H1 (cell line): Measurements from ENCODE around the gene MVD. TPM values are rescaled to one million over a fixed set of nuclear protein-coding genes. Genes with fewer than 3 reads are reported as not detected.
A peak's percentile ranks its signal among the peaks of the same experiment; 100 is the strongest.

Source experiments
- CTCF ChIA-PET: fragments of 300-600 bp; sonication (Branson Sonifier 250); formaldehyde crosslinking; loops from one replicate; lab custom pipeline; 2021; ENCODE audit not compliant: partially characterized antibody; lab: Charles Lee
- POLR2A ChIA-PET: fragments of 300-600 bp; sonication (Branson Sonifier 250); formaldehyde crosslinking; loops from one replicate; lab custom pipeline; 2021; ENCODE audit warnings: inconsistent platforms; ENCODE audit not compliant: partially characterized antibody; lab: Charles Lee
- DNase-seq, 2 experiments: peaks; one replicate each; pipeline versions ENCODE4 v3.0.0 to v3.0.0-alpha.2; 2010 to 2022; ENCODE audit warnings: low spot score in 2 of 2, low read depth in 1 of 2, mixed read lengths in 1 of 2
- FAIRE-seq: peaks from 2 replicates; lab custom pipeline; 2011; peaks lifted over from hg19 to GRCh38; lab: Jason Lieb, UNC
- H2AFZ ChIP-seq: 2 replicates; pipeline ENCODE4 v1.8.1; 2012; ENCODE audit warnings: low read length, inconsistent platforms
- H2AK5ac ChIP-seq: 2 replicates; pipeline ENCODE4 v1.6.1; 2013; ENCODE audit warnings: low read depth, low read length
- H2BK120ac ChIP-seq: replicated peaks from 2 replicates; pipeline ENCODE3; 2013; ENCODE audit warnings: low read depth, low read length, inconsistent platforms
- H2BK12ac ChIP-seq: 2 replicates; pipeline ENCODE4 v1.6.1; 2013; ENCODE audit warnings: low read depth, low read length
- H2BK15ac ChIP-seq: 2 replicates; pipeline ENCODE4 v1.6.1; 2013; ENCODE audit warnings: low read length
- H2BK20ac ChIP-seq: 2 replicates; pipeline ENCODE4 v1.6.1; 2013; ENCODE audit warnings: low read length
- H2BK5ac ChIP-seq: 2 replicates; pipeline ENCODE4 v1.6.1; 2013; ENCODE audit warnings: low read depth, low read length
- H3K14ac ChIP-seq: 2 replicates; pipeline ENCODE4 v1.6.1; 2013; ENCODE audit warnings: inconsistent platforms; ENCODE audit not compliant: insufficient read length
- H3K18ac ChIP-seq: 2 replicates; pipeline ENCODE4 v1.6.1; 2013; ENCODE audit warnings: low read length; ENCODE audit errors: extremely low read depth
- H3K23ac ChIP-seq: 2 replicates; pipeline ENCODE4 v1.6.1; 2013; ENCODE audit warnings: inconsistent platforms; ENCODE audit not compliant: insufficient read length
- H3K23me2 ChIP-seq: 2 replicates; pipeline ENCODE4 v1.6.1; 2013; ENCODE audit warnings: low read depth, low read length
- H3K27ac ChIP-seq: 2 replicates; pipeline ENCODE4 v1.6.1; 2011; ENCODE audit warnings: low read depth, low read length, inconsistent platforms
- H3K27me3 ChIP-seq, 4 experiments: replicated peaks in 1 of 4; 1 replicate in 1 of 4; 2 replicates in 3 of 4; pipeline versions ENCODE4 v1.6.1 to v1.8.1; 2011 to 2013; ENCODE audit warnings: low read length in 3 of 4, mild to moderate bottlenecking in 3 of 4, inconsistent platforms in 2 of 4, mixed read lengths in 2 of 4, moderate library complexity in 1 of 4; ENCODE audit not compliant: control insufficient read depth in 3 of 4, insufficient read depth in 3 of 4; ENCODE audit errors: extremely low read depth in 1 of 4
- H3K36me3 ChIP-seq, 4 experiments: 2 replicates each; pipeline versions ENCODE4 v1.6.1 to v1.8.1; 2011 to 2013; ENCODE audit warnings: mild to moderate bottlenecking in 4 of 4, low read length in 3 of 4, moderate library complexity in 2 of 4, control low read depth in 1 of 4, inconsistent platforms in 1 of 4; ENCODE audit not compliant: insufficient read depth in 4 of 4, control insufficient read depth in 2 of 4
- H3K4ac ChIP-seq: replicated peaks from 2 replicates; pipeline ENCODE3; 2013; ENCODE audit warnings: low read length, low read depth, mixed read lengths, inconsistent platforms; ENCODE audit not compliant: insufficient read length
- H3K4me1 ChIP-seq, 4 experiments: replicated peaks in 1 of 4; 1 replicate in 1 of 4; 2 replicates in 3 of 4; pipeline versions ENCODE4 v1.6.1 to v1.8.1; 2011 to 2013; ENCODE audit warnings: low read length in 3 of 4, inconsistent platforms in 2 of 4, mixed read lengths in 1 of 4; ENCODE audit not compliant: insufficient read depth in 4 of 4, control insufficient read depth in 3 of 4
- H3K4me2 ChIP-seq, 2 experiments: 2 replicates each; pipeline versions ENCODE4 v1.6.1 to v1.8.1; 2011 to 2013; ENCODE audit warnings: low read depth in 2 of 2, low read length in 2 of 2, control low read depth in 1 of 2, inconsistent platforms in 1 of 2, mild to moderate bottlenecking in 1 of 2; ENCODE audit not compliant: insufficient read depth in 1 of 2
- H3K4me3 ChIP-seq, 4 experiments: fragments of 200-600, 300-600 bp in 1 of 4; sonication (generic), shearing (Covaris generic), sonication (Bioruptor Twin) in 1 of 4; 2 replicates each; pipeline versions ENCODE4 v1.5.1 to v1.8.1; 2011 to 2016; ENCODE audit warnings: low read length in 4 of 4, low read depth in 3 of 4, control low read depth in 2 of 4, inconsistent platforms in 2 of 4, mild to moderate bottlenecking in 2 of 4, mixed read lengths in 1 of 4, moderate library complexity in 1 of 4; ENCODE audit not compliant: insufficient read depth in 2 of 4; ENCODE audit errors: extremely low read depth in 1 of 4
- H3K56ac ChIP-seq: replicated peaks from 2 replicates; pipeline ENCODE3; 2013; ENCODE audit warnings: low read depth, mild to moderate bottlenecking, mixed read lengths, low read length, inconsistent platforms; ENCODE audit not compliant: insufficient read length
- H3K79me1 ChIP-seq: 2 replicates; pipeline ENCODE4 v1.6.1; 2013; ENCODE audit warnings: low read depth, low read length, control low read depth
- H3K79me2 ChIP-seq, 2 experiments: 2 replicates each; pipeline versions ENCODE4 v1.6.1 to v1.8.1; 2012 to 2013; ENCODE audit warnings: low read length in 2 of 2, mild to moderate bottlenecking in 2 of 2, inconsistent platforms in 1 of 2; ENCODE audit not compliant: insufficient read depth in 2 of 2, control insufficient read depth in 1 of 2
- H3K9ac ChIP-seq, 4 experiments: replicated peaks in 1 of 4; 1 replicate in 1 of 4; 2 replicates in 3 of 4; pipeline versions ENCODE4 v1.6.1 to v1.8.1; 2011 to 2013; ENCODE audit warnings: low read depth in 3 of 4, low read length in 3 of 4, control low read depth in 2 of 4, mild to moderate bottlenecking in 2 of 4, moderate library complexity in 2 of 4, inconsistent platforms in 1 of 4; ENCODE audit errors: extremely low read depth in 1 of 4
- H3K9me3 ChIP-seq, 2 experiments: 2 replicates each; pipeline versions ENCODE4 v1.6.1 to v1.8.1; 2012 to 2013; ENCODE audit warnings: mild to moderate bottlenecking in 2 of 2, moderate library complexity in 2 of 2, control low read depth in 1 of 2, inconsistent platforms in 1 of 2, low read depth in 1 of 2, low read length in 1 of 2, mixed read lengths in 1 of 2; ENCODE audit not compliant: insufficient read depth in 2 of 2
- H4K20me1 ChIP-seq, 2 experiments: replicated peaks in 1 of 2; 2 replicates each; pipeline versions ENCODE3 to v1.8.1; 2011 to 2013; ENCODE audit warnings: inconsistent platforms in 2 of 2, low read length in 2 of 2, mild to moderate bottlenecking in 1 of 2; ENCODE audit not compliant: insufficient read depth in 2 of 2, control insufficient read depth in 1 of 2
- H4K5ac ChIP-seq: 2 replicates; pipeline ENCODE4 v1.6.1; 2013; ENCODE audit warnings: low read length, low read depth, mixed read lengths, inconsistent platforms; ENCODE audit not compliant: insufficient read length
- H4K8ac ChIP-seq: 2 replicates; pipeline ENCODE4 v1.8.0; 2013; ENCODE audit warnings: mild to moderate bottlenecking, moderate library complexity, low read length, inconsistent platforms; ENCODE audit not compliant: insufficient read depth; ENCODE audit errors: extremely low read depth
- H4K91ac ChIP-seq: replicated peaks from 2 replicates; pipeline ENCODE3; 2013; ENCODE audit warnings: low read length, mixed read lengths, inconsistent platforms; ENCODE audit not compliant: insufficient read length
- CBX5 ChIP-seq: fragments of 300-800, 300-1000 bp; sonication (generic); IDR thresholded peaks from 2 replicates; pipeline ENCODE4 v1.7.1; 2016; ENCODE audit warnings: antibody characterized with exemption, low read length, low read depth
- RNF2 ChIP-seq: fragments of 200-900, 300-1000 bp; sonication (generic); IDR thresholded peaks from 2 replicates; pipeline ENCODE4 v1.7.1; 2016; ENCODE audit warnings: borderline replicate concordance, low read depth, mild to moderate bottlenecking, antibody characterized with exemption, low read length; ENCODE audit not compliant: poor library complexity, severe bottlenecking; ENCODE audit errors: missing control alignments
- SAP30 ChIP-seq: fragments of 300-600 bp; sonication (generic); IDR thresholded peaks from 2 replicates; pipeline ENCODE4 v1.7.1; 2012; ENCODE audit warnings: low read length, moderate library complexity, mild to moderate bottlenecking, inconsistent platforms; ENCODE audit not compliant: insufficient read depth, insufficient replicate concordance
- TAF7 ChIP-seq: optimal IDR thresholded peaks from 2 replicates; pipeline ENCODE3; 2011; ENCODE audit warnings: low read depth, mild to moderate bottlenecking, inconsistent platforms, low read length, moderate library complexity, borderline replicate concordance
- TCF12 ChIP-seq: IDR thresholded peaks from 2 replicates; pipeline ENCODE4 v1.6.1; 2011; ENCODE audit warnings: low read depth, mild to moderate bottlenecking, low read length
- WGBS, 2 experiments: shearing (Covaris generic) in 1 of 2; methylation state at CpG; one replicate each; pipeline versions ENCODE4 v1.1.6 to v1.1.7; 2013 to 2015; ENCODE audit warnings: low lambda C conversion rate in 2 of 2, mixed read lengths in 2 of 2, inconsistent platforms in 1 of 2, low coverage in 1 of 2, missing lambda C conversion rate in 1 of 2; ENCODE audit not compliant: insufficient replicate concordance in 2 of 2, insufficient coverage in 1 of 2, insufficient read length in 1 of 2; ENCODE audit errors: extremely low coverage in 1 of 2, missing lambda C conversion rate in 1 of 2; 5-methylcytosine and 5-hydroxymethylcytosine counted together
- polyA plus RNA-seq, 7 experiments: library from polyadenylated mRNA; depleted of rRNA in 3 of 7; stranded (reverse) in 5 of 7; unstranded in 2 of 7; fragments of >200 nt in 5 of 7; fragments of 200-250 nt in 2 of 7; gene quantifications; 1 replicate in 5 of 7; 2 replicates in 1 of 7; 4 replicates in 1 of 7; pipeline versions ENCODE4 v1.2.1 to v1.2.3, GENCODE V29; 2011 to 2013; ENCODE audit warnings: missing spikeins in 2 of 7, mixed read lengths in 2 of 7
- total RNA-seq: library from RNA; stranded (reverse); fragmentation: NEBNext Ultra II Directional; extraction: Animal tissue kit (Norgen Biotek cat#: 25700); gene quantifications from 2 replicates; pipeline ENCODE4 v1.2.1, GENCODE V29; 2021

MVD gene
- total and polyA plus RNA-seq, 2 of the 8 experiments (the other 6 are each of a cell fraction or from before 2014, with no cell fraction given) = 47.2 to 77.3 TPM

DNA sequence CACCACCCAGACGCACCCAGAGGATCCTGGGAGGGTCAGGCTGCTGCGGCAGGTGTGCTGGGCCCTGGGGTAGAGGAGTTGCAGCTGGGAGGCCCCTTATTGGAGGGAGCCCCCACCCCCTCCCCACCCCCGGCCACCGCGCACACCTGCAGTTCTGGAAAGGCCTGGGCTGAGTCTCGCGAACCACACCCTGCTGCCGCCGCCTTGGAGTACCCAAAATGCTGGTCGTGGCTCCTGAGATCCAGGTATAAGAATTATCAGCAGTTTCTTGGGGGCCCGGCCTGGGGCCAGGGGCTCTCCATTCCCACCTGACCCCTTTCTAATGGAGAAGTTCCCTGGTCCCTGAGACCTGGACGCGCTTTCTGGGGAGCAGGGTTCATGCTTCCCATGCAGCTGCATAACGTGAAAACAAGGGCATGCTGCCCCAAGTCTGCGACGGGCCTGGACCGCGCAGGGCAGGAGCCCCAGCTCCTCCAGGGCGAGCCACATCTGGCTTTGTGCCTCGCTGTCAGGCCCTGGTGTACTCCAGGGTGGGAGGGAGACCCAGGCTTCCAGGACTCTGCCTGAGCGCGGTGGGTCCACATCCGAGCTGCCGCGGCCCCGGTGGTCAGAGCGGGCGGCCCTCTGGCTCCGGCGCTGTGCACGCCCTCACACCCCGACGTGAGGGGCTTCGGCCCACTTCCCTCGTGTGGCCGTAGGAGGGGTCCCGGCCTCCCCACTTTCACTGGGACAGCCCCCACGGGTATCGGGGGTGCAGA is 30.7 kb upstream of the MVD start:
- Histone ChIP-seq H3K18ac (no peak overlapping the region), H2AFZ (no peak overlapping the region), H3K56ac (no peak overlapping the region), H2BK20ac (no peak overlapping the region), H4K5ac (no peak overlapping the region), H4K8ac (peak overlapping the region; percentile 57; the same call in 1 of the 2 replicates), H3K4me3 (no peak overlapping the region), H3K9me3 (no peaks in the 10 kb centered on the region), H3K79me1 (no peaks in the 10 kb centered on the region), H3K9ac (no peak overlapping the region), H3K14ac (no peak overlapping the region), H2BK5ac (no peak overlapping the region), H3K23ac (no peak overlapping the region), H2AK5ac (no peak overlapping the region), H3K23me2 (no peaks in the 10 kb centered on the region), H3K27me3 (no peaks in the 10 kb centered on the region), H2BK12ac (no peak overlapping the region), H3K4ac (no peak overlapping the region), H4K20me1 (peaks cover 0 to 3% of the 10 kb centered on the region in 2 experiments), H3K27ac (no peak overlapping the region), H4K91ac (no peak overlapping the region), H2BK120ac (no peak overlapping the region), H3K36me3 (peaks cover 0 to 13% (median 4%) of the 10 kb centered on the region in 4 experiments; a peak in 3 of 8 replicates), H3K79me2 (no peaks in the 10 kb centered on the region), H3K4me2 (no peak overlapping the region), H2BK15ac (peak overlapping the region; percentile 61; the same call in 1 of the 2 replicates), H3K4me1 (no peaks in the 10 kb centered on the region; a peak in 1 of 7 replicates)
- 90% methylated on average over 27 of the region's 39 CpGs; no CpG with 5 or more reads in 1 of the 2 experiments for WGBS, 2 experiments
- DNase-seq (no peak), FAIRE-seq (no peak)
- ChIA-PET CTCF (interaction anchor here (0.6 to 6.5 kb wide), 7 partner anchors 9 to 22 kb away, joined by 3 to 37 read pairs (median 5); no protein-coding TSS in a partner anchor), POLR2A (interaction anchor here (1.0 to 1.1 kb wide), 2 partner anchors 10 to 11 kb away, joined by 3 read pairs; no protein-coding TSS in a partner anchor)
- no peak for TF ChIP-seq RNF2
- TF ChIP-seq TAF7 = no peak
- TF ChIP-seq TCF12 = no peak
- no peak for TF ChIP-seq SAP30
- TF ChIP-seq CBX5 = no peak
